ENCODE measurements around the gene LEMD3. TPM values are rescaled to one million over a fixed set of nuclear protein-coding genes. Genes with fewer than 3 reads are reported as not detected.
"Not testable (repeated sequence)": the region's sequence is repeated elsewhere in the genome, so short reads cannot be mapped to it uniquely, and the experiment has no call there.

Gene LEMD3
- total RNA-seq, 2 donors from 2014 or later = 20.2 to 27.3 TPM

DNA sequence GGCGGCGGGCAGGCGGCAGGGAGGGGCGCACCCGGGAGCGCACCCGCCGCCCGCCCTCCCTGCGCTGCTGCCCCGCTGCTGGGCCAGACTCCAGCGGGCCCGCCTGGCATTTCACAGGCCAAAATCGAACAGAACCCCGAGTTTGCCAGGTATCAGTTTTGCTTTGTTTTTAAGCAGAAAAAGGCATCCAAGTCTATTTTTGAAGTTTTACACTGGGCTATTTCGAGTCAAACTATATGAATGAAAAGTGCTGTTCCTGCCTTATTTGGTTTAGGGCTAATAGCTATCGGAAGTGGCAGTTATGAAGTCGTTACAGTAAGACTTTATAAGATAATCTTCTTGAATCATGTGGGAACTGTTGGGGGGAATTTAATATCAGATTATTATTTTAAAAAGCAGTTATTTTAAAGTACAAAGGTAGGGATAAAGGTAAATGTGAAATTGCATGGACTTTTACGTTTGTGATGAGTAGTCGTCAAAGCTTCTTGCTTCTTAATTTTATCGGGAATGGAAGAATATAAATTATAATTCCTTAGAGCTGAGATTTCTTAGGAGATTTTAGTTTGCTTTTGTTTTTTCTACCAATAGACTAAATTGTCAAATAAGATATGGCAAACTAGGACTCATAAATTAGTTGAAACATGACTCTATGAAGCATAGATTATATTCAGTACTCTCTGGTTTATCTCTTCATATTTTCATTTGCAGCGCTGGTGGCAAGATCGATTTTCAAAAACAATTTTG is 110.2 kb downstream of the LEMD3 start:
- H3K4me1 Mint-ChIP-seq (ENCODE audit: low read depth) = peaks cover 13% of the 10 kb centered on the region
- no peaks in the 10 kb centered on the region for H3K36me3 Mint-ChIP-seq (ENCODE audit: insufficient read depth in 2 of 2)
- H3K27me3 Mint-ChIP-seq (ENCODE audit: low read depth) = peaks cover 44% of the 10 kb centered on the region
- DNase-seq (no peak), ATAC-seq (replicated peaks in 1 of 2) (peak in 1 of 2 donors; percentile 58)
- H3K9me3 Mint-ChIP-seq = no peaks in the 10 kb centered on the region
- H3K27ac Mint-ChIP-seq = no peak overlapping the region
- H3K4me3 Mint-ChIP-seq = peak overlapping the region; percentile 71 to 79

DNA sequence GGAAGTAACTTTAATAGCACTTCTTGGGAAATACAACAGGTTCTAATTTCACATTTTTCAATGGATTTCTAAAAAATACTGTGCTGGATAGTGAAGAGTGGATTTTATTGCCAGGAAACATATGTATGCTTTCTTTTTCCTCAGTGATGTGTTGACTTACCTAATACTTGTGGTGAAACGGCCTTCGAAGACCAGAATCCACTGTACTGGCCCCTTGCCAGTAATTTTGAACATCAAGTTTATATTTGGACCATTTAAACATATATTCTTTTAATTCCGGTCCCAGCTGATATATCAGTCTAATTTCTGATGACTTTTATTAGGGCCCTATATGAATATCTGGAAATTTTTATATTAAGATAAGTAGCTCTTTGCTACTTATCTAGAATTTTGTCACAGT is 110.9 kb downstream of the LEMD3 start:
- Mint-ChIP-seq H3K36me3 (ENCODE audit: insufficient read depth in 2 of 2) (no peaks in the 10 kb centered on the region), H3K4me3 (no peak overlapping the region), H3K27ac (no peak overlapping the region), H3K27me3 (ENCODE audit: low read depth) (peaks cover 40% of the 10 kb centered on the region), H3K4me1 (ENCODE audit: low read depth) (peaks cover 13% of the 10 kb centered on the region), H3K9me3 (no peaks in the 10 kb centered on the region)
- ATAC-seq (replicated peaks in 1 of 2) (no peak), DNase-seq (no peak)

DNA sequence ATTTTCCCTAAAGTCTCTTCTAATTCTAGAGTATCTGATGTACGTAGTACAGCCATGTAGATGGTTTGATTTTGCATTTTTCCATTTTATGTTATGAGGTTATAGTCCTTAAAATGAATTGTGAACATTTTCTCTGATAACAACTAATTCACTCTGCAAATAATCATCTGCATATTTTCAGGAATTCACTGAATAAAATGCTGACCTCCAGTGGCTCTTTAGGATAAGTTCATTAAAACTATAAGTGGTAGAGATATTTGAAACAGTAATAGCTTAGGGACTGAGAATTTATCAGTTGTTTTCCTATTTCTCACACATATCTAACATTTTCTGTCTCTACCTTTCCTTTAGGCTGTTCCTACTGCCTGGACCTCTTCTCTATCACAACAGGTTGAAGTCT is 113.5 kb downstream of the LEMD3 start:
- no peak for ATAC-seq (replicated peaks in 1 of 2)
- no peak overlapping the region for H3K4me3 Mint-ChIP-seq
- H3K9me3 Mint-ChIP-seq = no peaks in the 10 kb centered on the region
- H3K36me3 Mint-ChIP-seq (ENCODE audit: insufficient read depth in 2 of 2) = no peaks in the 10 kb centered on the region
- peaks cover 25% of the 10 kb centered on the region for H3K27me3 Mint-ChIP-seq (ENCODE audit: low read depth)
- no peak for DNase-seq
- H3K4me1 Mint-ChIP-seq (ENCODE audit: low read depth) = peaks cover 7% of the 10 kb centered on the region
- H3K27ac Mint-ChIP-seq = no peak overlapping the region

DNA sequence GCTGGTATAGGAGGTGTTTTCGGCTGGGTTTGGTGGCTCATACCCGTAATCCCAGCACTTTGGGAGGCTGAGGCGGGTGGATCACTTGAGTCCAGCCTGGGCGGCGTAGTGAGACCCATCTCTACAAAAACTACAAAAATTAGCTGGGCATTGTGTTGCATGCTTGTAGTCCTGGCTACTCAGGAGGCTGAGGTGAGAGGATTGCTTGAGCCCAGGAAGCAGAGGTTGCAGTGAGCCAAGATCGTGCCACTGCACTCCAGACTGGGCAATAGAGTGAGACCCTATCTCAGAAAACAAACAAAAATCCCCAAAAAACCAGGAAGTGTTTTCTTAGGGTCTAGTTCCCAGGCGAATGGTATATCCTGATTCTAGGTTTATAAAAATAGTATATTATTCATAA is 116.1 kb downstream of the LEMD3 start:
- H3K27ac Mint-ChIP-seq; H3K27me3 Mint-ChIP-seq (ENCODE audit: low read depth): not testable (repeated sequence)

GRCh38 chr12:65287426-65287825 is 118.0 kb downstream of the LEMD3 start:
- Mint-ChIP-seq H3K27ac (no peak overlapping the region), H3K27me3 (ENCODE audit: low read depth) (no peaks in the 10 kb centered on the region), H3K9me3 (no peaks in the 10 kb centered on the region), H3K4me3 (no peak overlapping the region), H3K36me3 (ENCODE audit: insufficient read depth in 2 of 2) (no peaks in the 10 kb centered on the region), H3K4me1 (ENCODE audit: low read depth) (no peaks in the 10 kb centered on the region)
- ATAC-seq (replicated peaks in 1 of 2) (no peak), DNase-seq (no peak)

More for the DNA sequence above, 116.1 kb downstream of the LEMD3 start:
- H3K36me3 Mint-ChIP-seq (ENCODE audit: insufficient read depth in 2 of 2); H3K9me3 Mint-ChIP-seq; H3K4me3 Mint-ChIP-seq; DNase-seq; H3K4me1 Mint-ChIP-seq (ENCODE audit: low read depth); ATAC-seq (replicated peaks in 1 of 2): not testable (repeated sequence)

- ATAC-seq (replicated peaks in 1 of 2) (no peak), DNase-seq (no peak)
- H3K4me1 Mint-ChIP-seq (ENCODE audit: low read depth) = no peaks in the 10 kb centered on the region
- no peak overlapping the region for H3K4me3 Mint-ChIP-seq
- no peak overlapping the region for H3K27ac Mint-ChIP-seq
- peaks cover 0 to 3% of the 10 kb centered on the region in 2 donors for H3K36me3 Mint-ChIP-seq (ENCODE audit: insufficient read depth in 2 of 2)
- peaks cover 10% of the 10 kb centered on the region for H3K27me3 Mint-ChIP-seq (ENCODE audit: low read depth)
- peaks cover 0 to 2% of the 10 kb centered on the region in 2 donors for H3K9me3 Mint-ChIP-seq
These were observed 122.9 kb downstream of the LEMD3 start for GRCh38 chr12:65292241-65292640.

DNA sequence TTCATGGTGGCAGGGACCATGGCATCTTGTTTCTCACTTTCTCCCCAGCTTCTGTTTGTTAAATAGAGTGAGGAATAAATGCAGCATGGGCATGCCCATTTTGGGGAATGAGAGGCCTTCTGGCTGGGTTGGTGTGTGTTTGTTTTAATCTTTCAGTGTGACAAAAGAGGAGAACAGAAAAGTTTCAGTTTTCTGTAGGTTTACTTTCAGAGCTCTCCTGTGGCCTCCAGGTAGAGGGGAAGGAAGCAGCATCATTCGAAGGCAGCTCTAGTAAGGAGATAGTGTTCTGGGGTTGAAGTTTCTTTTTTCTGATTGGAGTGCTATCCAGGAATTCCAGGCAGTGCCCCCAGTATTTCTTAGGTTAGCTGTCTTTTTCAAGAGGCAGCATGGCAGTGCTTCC is 124.4 kb downstream of the LEMD3 start:
- no peaks in the 10 kb centered on the region for H3K4me1 Mint-ChIP-seq (ENCODE audit: low read depth)
- no peak overlapping the region for H3K4me3 Mint-ChIP-seq
- H3K27me3 Mint-ChIP-seq (ENCODE audit: low read depth) = peaks cover 10% of the 10 kb centered on the region
- peaks cover 0 to 3% of the 10 kb centered on the region in 2 donors for H3K36me3 Mint-ChIP-seq (ENCODE audit: insufficient read depth in 2 of 2)
- ATAC-seq (replicated peaks in 1 of 2) (no peak), DNase-seq (no peak)
- peaks cover 0 to 2% of the 10 kb centered on the region in 2 donors for H3K9me3 Mint-ChIP-seq
- no peak overlapping the region for H3K27ac Mint-ChIP-seq

GRCh38 chr12:65294641-65295262 is 125.4 kb downstream of the LEMD3 start:
- no peak for ATAC-seq (replicated peaks in 1 of 2)
- DNase-seq = no peak
- no peaks in the 10 kb centered on the region for H3K4me1 Mint-ChIP-seq (ENCODE audit: low read depth)
- H3K9me3 Mint-ChIP-seq = peaks cover 0 to 2% of the 10 kb centered on the region in 2 donors
- H3K27me3 Mint-ChIP-seq (ENCODE audit: low read depth) = peaks cover 15% of the 10 kb centered on the region
- no peak overlapping the region for H3K4me3 Mint-ChIP-seq
- peaks cover 0 to 3% of the 10 kb centered on the region in 2 donors for H3K36me3 Mint-ChIP-seq (ENCODE audit: insufficient read depth in 2 of 2)
- no peak overlapping the region for H3K27ac Mint-ChIP-seq

- H3K27me3 Mint-ChIP-seq (ENCODE audit: low read depth) = peaks cover 20% of the 10 kb centered on the region
- peaks cover 0 to 3% of the 10 kb centered on the region in 2 donors for H3K36me3 Mint-ChIP-seq (ENCODE audit: insufficient read depth in 2 of 2)
- no peak overlapping the region for H3K4me3 Mint-ChIP-seq
- DNase-seq (no peak), ATAC-seq (replicated peaks in 1 of 2) (no peak)
- H3K4me1 Mint-ChIP-seq (ENCODE audit: low read depth) = no peaks in the 10 kb centered on the region
- no peak overlapping the region for H3K27ac Mint-ChIP-seq
- peaks cover 0 to 2% of the 10 kb centered on the region in 2 donors for H3K9me3 Mint-ChIP-seq
These were observed 127.3 kb downstream of the LEMD3 start for GRCh38 chr12:65296508-65297265.

Other genes with a start within 250 kb of the LEMD3 start
- under 1 TPM in 1 of 2 donors, not detected in 1; 0.22 TPM for gene WIF1, start 48.3 kb upstream of the LEMD3 start, total RNA-seq
- gene MSRB3, start 109.1 kb downstream of the LEMD3 start, total RNA-seq = under 1 TPM; 0.16 to 0.24 TPM

Measured in activated T-cell treated with anti-CD3 and anti-CD28 coated beads, Interleukin-2, amount 50 U/mL, for 72 hours (primary cell).